ENCODE measurements around the gene BRCC3. TPM values are rescaled to one million over a fixed set of nuclear protein-coding genes. Genes with fewer than 3 reads are reported as not detected.

Gene BRCC3
- total RNA-seq, 4 donors from 2014 or later, result 11.8 to 18.6 (median 17.1) TPM

DNA sequence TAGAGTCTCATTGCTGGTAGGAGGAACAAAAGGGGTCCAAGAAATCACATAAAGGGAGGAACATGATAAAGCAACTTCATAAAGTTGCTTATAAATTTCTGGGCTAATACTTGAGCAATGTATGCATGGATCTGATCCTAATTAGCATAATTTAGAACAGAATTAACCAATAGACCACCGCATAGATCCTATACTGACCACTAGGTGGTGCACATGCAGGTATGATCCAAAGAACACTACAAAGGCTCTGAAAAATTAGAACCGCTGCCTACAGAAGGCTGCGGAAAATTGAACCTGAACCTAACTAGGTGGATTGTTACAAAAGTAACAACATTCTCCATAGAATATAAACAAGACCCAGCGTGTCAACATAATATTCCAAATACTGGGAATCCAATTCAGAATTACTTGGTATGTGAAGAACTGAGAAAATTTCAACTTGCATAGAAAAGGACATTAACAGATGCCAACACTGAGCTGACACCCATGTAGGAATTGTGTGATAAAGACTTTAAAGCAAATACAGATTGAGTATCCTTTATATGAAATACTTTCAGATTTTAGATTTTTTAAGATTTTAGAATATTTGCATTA lies 23.3 kb downstream of the BRCC3 start:
- H3K4me1 ChIP-seq, result no peaks in the 10 kb centered on the region
- no peak for TF ChIP-seq POLR2A (IDR thresholded peaks at IDR 0.05)
- TF ChIP-seq, protein P1, sequence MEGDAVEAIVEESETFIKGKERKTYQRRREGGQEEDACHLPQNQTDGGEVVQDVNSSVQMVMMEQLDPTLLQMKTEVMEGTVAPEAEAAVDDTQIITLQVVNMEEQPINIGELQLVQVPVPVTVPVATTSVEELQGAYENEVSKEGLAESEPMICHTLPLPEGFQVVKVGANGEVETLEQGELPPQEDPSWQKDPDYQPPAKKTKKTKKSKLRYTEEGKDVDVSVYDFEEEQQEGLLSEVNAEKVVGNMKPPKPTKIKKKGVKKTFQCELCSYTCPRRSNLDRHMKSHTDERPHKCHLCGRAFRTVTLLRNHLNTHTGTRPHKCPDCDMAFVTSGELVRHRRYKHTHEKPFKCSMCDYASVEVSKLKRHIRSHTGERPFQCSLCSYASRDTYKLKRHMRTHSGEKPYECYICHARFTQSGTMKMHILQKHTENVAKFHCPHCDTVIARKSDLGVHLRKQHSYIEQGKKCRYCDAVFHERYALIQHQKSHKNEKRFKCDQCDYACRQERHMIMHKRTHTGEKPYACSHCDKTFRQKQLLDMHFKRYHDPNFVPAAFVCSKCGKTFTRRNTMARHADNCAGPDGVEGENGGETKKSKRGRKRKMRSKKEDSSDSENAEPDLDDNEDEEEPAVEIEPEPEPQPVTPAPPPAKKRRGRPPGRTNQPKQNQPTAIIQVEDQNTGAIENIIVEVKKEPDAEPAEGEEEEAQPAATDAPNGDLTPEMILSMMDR (IDR thresholded peaks at IDR 0.05), result peak; percentile 21 to 58 (median 48)
- no peak overlapping the region for H3K27ac ChIP-seq
- WGBS, 2 donors, result 28 to 49% methylated on average over 4 of the region's 4 CpGs
- no peak for DNase-seq
- no peak overlapping the region for H3K4me3 ChIP-seq
- intact Hi-C loops (cut with DNase I), result no loop called here
- no peaks in the 10 kb centered on the region for H3K27me3 ChIP-seq
- peaks cover 0 to 40% (median 0%) of the 10 kb centered on the region in 3 donors for H3K36me3 ChIP-seq
- no peaks in the 10 kb centered on the region for H3K9me3 ChIP-seq

DNA sequence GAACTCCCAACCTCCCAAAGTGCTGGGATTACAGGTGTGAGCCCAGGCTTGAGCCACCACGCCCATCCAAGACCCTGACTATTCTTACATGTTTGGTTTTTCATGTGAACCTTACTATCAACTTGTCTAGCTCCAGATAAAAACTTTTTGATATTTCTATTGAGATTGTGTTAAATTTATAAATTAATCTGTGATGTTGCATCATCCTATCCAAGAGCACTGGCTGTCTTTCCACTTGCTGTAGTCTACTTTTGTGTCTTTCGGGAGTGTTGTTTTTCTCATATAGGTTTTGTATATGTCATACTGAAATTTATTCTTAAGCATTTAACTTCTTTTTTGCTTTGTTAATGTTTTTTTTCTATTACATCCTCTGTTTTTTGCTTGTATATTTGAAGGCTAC lies 34.6 kb downstream of the BRCC3 start:
- intact Hi-C loops (cut with DNase I), result no loop called here
- 67 to 96% methylated on average over 2 of the region's 2 CpGs for WGBS, 2 donors
- H3K9me3 ChIP-seq, result no peaks in the 10 kb centered on the region
- DNase-seq, result no peak
- no peak overlapping the region for H3K27ac ChIP-seq
- H3K4me1 ChIP-seq, result no peaks in the 10 kb centered on the region
- no peak overlapping the region for H3K4me3 ChIP-seq
- TF ChIP-seq, protein P1 (IDR thresholded peaks at IDR 0.05), result no peak
- TF ChIP-seq POLR2A (IDR thresholded peaks at IDR 0.05), result no peak
- H3K36me3 ChIP-seq, result peaks cover 0 to 35% (median 0%) of the 10 kb centered on the region in 3 donors
- H3K27me3 ChIP-seq, result no peaks in the 10 kb centered on the region

DNA sequence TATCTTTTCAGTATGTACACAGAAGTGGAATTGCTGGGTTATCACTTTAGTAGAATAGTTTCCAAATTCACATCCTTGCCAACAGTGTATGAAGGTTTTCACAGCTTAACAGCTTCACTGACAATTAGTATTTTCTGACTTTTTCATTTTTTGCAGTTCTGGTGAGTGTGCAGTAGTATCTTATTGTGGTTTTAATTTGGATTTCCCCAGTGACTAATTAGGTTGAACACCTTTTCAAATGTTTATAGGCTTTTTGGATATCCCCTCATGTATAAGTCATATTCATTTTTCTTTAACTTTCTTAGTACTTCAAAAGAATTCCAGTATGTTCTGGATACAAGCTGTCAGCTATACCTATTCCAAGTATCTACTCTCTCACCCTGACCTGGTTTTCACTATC lies 37.1 kb downstream of the BRCC3 start:
- no peak overlapping the region for H3K4me3 ChIP-seq
- DNase-seq, result no peak
- intact Hi-C loops (cut with DNase I), result no loop called here
- peaks cover 0 to 34% (median 0%) of the 10 kb centered on the region in 3 donors for H3K36me3 ChIP-seq
- no peaks in the 10 kb centered on the region for H3K4me1 ChIP-seq
- no peak overlapping the region for H3K27ac ChIP-seq
- no peak for TF ChIP-seq POLR2A (IDR thresholded peaks at IDR 0.05)
- TF ChIP-seq, protein P1 (IDR thresholded peaks at IDR 0.05), result no peak
- H3K9me3 ChIP-seq, result no peaks in the 10 kb centered on the region
- no peaks in the 10 kb centered on the region for H3K27me3 ChIP-seq

DNA sequence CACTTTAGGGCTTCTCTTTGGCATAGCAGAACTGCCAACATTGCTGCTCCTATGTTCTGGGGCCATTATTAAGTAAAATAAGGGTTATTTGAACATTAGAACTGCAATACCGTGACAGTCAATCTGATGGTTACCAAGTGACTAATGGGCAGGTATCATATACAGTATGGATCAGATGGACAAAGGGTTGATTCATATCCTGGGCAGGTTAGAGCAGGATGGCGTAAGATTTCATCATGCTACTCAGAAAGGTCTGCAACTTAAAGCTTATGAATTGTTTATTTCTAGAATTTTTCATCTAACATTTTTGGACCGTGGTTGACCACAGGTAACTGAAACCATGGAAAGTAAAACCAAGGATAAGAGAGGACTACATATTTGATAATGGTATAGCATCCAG lies 40.9 kb downstream of the BRCC3 start:
- Histone ChIP-seq H3K36me3 (peaks cover 0 to 32% (median 0%) of the 10 kb centered on the region in 3 donors), H3K27me3 (no peaks in the 10 kb centered on the region), H3K4me3 (no peak overlapping the region), H3K4me1 (no peaks in the 10 kb centered on the region), H3K9me3 (no peaks in the 10 kb centered on the region), H3K27ac (no peak overlapping the region)
- intact Hi-C loops (cut with DNase I), result no loop called here
- DNase-seq, result no peak
- TF ChIP-seq POLR2A (IDR thresholded peaks at IDR 0.05), result no peak
- TF ChIP-seq, protein P1 (IDR thresholded peaks at IDR 0.05), result no peak
- 44 to 58% methylated on average over 2 to 3 of the region's 3 CpGs for WGBS, 2 donors

DNA sequence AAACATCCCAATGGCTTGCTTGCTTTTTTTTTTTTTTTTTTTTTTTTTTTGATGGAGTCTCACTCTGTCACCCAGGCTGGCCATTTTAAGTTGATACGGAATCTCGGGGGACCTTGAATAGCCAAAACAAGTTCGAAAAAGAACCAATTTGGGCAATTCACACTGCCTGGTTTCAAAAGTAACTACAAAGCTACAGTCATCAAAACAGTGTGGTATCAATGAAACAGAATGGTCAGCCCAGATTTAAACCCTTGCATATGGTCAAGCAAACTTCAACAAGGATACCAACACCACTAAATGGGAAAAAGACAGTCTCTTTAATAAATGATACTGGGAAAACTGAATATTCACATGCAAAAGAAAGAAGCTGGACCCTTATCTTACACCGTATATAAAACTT lies 41.8 kb downstream of the BRCC3 start:
- H3K27me3 ChIP-seq, result no peaks in the 10 kb centered on the region
- intact Hi-C loops (cut with DNase I), result no loop called here
- TF ChIP-seq, protein P1 (IDR thresholded peaks at IDR 0.05), result no peak
- TF ChIP-seq POLR2A (IDR thresholded peaks at IDR 0.05), result no peak
- no peaks in the 10 kb centered on the region for H3K4me1 ChIP-seq
- 87 to 92% methylated on average over 4 of the region's 4 CpGs for WGBS, 2 donors
- no peaks in the 10 kb centered on the region for H3K9me3 ChIP-seq
- H3K4me3 ChIP-seq, result no peak overlapping the region
- H3K27ac ChIP-seq, result no peak overlapping the region
- no peak for DNase-seq
- H3K36me3 ChIP-seq, result peaks cover 0 to 35% (median 0%) of the 10 kb centered on the region in 3 donors

Measured in esophagus squamous epithelium (tissue), 5 donors.